Activated CD8-positive, alpha-beta memory T cell treated with anti-CD3 and anti-CD28 coated beads, Interleukin-2, amount 50 U/mL, for 4 hours (primary cell): ENCODE results near the gene FBXO5.
A peak's percentile ranks its signal among the peaks of the same experiment; 100 is the strongest.
"Not testable (repeated sequence)": the region's sequence is repeated elsewhere in the genome, so short reads cannot be mapped to it uniquely, and the experiment has no call there.

Source experiments
- DNase-seq: peaks from one replicate; pipeline ENCODE4 v3.0.0-alpha.2; 2020

FBXO5 gene, protein sequence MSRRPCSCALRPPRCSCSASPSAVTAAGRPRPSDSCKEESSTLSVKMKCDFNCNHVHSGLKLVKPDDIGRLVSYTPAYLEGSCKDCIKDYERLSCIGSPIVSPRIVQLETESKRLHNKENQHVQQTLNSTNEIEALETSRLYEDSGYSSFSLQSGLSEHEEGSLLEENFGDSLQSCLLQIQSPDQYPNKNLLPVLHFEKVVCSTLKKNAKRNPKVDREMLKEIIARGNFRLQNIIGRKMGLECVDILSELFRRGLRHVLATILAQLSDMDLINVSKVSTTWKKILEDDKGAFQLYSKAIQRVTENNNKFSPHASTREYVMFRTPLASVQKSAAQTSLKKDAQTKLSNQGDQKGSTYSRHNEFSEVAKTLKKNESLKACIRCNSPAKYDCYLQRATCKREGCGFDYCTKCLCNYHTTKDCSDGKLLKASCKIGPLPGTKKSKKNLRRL

DNA sequence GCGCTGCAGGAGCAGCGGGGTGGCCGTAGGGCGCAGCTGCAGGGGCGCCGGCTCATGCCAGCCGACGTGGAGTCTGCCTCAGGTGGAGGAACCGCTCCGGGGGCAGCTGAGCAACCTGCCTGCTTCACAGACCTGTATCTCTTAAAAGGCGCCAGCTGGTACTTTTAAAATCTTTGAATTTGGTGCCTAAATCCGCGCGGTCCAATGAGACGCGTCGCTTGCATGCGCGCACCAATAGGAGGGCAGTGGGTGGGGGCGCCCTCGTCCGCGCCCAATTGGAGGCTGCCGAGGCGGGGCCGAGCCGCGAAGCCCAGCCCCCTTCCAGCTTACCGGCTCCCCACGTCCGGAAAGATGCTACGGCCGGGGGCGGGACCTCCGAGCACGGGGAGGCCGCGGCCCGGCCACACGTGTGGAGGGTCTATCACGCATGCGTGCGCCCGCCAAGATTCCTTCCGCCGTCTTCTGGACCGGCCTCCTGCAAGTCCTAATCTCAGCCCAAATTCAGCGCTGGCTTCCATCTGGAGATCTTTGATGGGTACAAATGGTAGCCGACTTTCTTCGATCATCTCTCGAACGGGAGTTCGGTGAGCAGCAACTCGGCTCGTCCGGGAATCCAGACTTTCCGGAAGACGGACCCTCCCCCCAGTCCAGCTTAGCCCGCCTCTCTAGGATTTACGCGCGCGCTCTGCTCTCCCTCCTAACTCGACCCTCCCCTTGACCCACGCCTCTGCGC is at the start of gene FBXO5:
Gene FBXO5, minus strand, starts transcription at position 138 of the 733 bp plus-strand sequence. Its CDS starts 82 bp downstream, at position 56.
- peak; percentile 97 for DNase-seq

DNA sequence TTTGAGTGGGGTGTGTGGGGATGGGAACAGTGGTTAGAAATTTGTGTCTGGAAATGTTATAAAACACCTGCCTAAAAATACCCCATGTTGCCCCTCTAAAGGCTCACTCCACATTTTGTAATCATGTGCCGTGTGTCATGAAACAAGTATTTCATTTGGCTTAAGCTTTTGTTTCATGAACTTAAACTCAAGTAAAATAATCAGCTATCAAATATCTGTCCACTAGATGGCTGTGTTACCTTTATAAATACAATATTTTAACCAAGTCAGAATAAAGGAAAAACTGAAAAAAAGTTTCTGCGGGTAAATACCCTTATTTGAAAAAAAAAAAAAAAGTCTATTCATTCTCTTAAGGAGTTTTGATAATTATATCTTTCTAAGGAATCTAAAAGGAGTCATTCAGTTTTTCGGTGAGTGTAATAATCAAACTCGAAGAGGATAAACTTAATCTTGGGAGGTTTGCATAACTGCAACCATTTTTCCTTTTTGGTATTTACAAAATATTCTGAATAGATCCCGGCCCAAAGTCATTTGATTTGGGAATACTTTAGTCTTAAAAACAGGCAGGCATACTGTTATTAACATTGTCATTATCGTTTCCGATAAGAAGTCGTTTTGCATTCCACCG is 49.5 kb upstream of the FBXO5 start:
- no peak for DNase-seq

DNA sequence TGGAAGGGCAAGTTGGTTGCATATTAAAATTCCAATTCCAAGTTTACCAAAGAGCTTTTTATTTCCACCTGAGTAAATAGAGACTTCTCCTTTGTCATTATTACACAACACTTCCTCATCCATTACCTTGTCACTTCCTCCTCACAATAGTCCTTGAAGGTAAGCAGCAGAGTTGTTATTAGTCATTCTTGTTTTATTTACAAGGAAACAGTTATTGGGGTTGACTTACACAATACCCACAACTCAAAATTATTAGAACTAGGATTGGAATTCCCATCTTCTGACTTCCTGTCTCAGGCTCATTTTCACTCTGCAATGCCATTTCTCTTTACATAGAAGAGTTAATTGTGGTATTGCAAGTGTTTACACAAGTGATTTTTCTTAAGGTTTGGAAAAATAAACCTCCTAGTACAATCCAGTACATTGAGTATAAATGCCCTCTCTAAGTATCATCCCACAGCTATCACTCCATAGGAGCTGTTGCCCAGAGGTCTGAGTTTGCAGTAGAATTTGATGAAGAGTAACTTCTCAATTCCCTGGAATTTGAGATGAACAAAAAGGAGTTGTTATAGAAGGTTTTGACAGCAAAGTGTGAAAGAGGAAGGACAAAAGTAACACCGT is 48.6 kb upstream of the FBXO5 start:
- DNase-seq, result no peak

DNA sequence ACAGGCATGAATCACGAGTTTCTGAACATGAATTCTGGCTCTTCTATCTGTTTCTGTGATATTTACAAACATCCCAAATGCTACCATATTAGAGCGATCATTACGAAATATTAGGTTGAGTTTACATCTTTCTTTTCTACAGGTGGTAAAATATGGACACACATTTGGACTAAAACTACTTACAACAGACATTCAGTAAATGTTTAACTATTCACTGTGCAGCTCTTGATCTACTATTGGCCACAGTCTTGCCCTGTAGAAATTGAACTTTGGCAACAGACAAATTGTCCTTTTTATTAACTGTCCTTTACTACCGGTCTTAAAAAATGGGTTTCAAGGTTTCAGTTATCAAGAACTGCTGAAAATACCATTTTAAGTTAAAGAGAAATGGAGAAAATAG is 46.1 kb upstream of the FBXO5 start:
- no peak for DNase-seq

DNA sequence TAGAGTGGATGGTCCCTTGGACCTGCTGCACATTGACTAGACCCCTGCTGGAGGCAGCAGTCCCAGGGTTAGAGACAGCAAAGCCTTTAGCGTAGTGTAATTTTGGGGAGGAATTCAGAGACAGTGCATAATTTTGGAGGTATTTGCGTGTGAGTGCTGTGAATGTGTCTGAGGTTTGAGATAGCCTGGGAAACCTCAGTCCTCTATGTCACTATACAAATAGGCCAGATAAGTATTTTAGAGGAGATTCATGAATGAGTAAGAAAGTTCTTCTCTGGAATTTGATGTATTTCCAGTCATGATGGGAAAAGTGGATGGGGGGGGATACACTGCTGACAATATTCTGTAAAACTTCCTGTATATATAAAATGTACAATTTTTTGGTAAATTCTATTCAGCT is 45.4 kb upstream of the FBXO5 start:
- no peak for DNase-seq

DNA sequence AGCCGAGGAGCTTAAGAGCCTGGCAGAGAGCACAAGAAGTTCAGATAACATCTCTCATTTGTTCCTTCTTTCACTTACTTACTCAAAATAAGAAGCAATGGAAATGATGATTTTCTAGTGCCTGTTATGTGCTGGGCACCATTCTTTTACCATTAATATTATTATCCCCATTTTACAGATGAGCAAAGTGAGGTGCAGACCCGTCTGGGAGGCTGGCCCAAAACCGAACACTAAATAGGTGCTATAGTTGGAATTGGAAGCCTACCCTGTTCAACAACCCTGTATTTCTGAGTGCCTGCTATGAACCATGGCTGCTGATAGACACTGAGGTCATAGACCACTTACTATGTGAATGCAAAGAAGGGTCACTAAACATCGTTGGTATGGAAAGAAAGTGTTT is 44.6 kb upstream of the FBXO5 start:
- DNase-seq, result no peak

DNA sequence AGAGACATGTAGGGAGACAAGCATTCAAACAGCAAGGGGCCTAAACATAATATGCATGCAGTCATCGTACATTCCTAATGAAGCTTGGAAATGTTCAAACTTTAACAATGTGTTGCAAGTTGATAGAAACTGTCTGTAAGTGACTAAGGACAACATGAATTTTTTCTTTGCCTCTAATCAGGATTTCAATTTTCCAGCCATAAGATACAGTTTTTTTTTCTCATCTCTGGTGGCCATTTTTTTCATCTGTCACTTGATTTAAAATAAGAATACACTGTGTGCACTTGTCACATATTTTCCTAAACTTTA is 41.8 kb upstream of the FBXO5 start:
- DNase-seq, result no peak

DNA sequence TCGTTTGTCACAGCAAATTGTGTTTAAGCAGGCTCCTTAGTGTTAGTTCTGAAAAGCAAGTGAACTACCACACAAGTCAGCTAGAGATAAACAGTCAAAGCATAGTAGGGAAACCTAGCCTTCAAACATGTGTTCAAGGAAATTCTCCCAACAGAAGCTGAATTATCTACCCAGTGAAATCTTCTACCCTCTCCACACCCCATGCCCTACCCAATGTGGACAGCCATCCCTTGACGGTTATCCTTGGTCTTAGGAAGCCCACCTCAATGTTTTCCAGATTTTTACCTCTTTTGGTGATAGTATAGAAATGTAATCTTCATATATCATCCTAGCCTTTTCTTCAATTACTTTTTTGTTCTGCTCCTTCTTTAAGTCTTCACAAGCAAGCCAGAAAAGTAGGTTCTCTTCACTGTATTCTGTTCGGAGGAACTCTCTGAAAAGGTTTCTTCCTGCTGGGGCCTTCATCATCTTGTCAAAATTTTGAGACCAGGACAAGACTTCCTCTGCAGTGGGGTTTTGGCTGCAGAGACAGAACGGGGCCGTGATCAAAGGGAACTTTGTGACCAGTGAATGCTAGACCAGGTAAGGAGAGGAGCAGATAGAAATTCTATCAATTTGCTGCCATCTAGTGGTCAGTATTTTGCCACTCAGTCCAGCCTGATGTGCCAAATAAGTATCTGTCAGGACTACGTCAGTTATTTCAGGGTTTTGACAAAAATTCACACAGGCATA is 41.3 kb upstream of the FBXO5 start:
- peak; percentile 32 for DNase-seq

DNA sequence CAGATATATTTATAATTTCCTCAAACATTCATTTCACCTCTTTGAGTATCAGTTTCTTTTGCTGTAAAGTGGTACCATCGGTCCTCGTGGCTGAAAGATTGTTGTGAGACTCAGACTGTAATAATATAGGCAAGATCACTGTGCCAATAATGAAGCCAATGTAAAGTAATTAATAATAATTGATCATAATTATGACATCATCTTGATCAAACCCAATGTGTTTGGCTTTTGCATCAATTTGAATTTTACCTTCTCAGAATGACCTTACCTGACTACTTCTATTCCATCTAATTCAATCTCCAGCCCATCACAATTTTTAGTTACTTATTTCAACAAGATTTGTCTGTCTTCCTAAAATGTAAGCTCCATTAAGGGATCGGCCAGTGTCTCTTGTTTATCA is 35.5 kb upstream of the FBXO5 start:
- DNase-seq, result no peak

DNA sequence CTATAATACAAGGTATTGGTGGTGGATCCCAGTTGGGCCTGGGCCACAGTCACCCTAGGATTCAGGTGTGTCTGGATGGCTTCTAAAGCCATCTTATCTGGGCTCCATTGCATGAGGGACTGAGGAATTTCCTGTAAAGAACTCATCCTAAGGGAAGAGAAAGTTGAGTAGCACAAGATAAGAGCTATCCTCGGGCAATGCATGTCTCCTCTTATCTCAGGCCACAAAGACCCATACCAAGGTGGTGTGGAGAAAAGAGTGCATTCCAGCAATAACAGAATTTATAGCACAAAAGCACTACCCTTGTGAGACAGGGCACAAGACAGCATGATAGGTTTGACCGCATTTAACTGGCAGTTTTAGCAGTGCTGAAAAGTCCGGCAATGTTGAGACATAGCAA is 34.0 kb upstream of the FBXO5 start:
- no peak for DNase-seq

DNA sequence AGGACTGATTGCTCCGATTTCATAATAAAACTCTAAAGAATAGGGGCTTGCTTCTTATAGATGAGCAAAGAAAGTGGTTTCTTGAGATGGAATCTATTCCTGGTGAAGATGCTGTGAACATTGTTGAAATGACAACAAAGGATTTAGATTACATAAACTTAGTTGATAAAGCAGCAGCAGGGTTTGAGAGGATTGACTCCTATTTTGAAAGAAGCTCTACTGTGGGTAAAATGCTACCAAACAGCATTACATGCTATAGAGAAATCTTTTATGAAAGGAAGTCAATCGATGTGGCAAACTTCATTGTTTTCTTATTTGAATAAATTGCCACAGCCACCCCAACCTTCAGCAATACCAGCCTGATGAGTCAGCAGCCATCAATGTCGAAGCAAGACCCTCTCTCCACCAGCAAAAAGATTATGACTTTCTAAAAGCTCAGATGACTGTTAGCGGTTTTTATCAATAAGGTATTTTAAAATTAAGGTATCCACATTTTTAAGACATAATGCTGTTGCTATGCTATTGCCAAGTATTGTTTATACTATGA is 32.3 kb upstream of the FBXO5 start:
- DNase-seq, result no peak

DNA sequence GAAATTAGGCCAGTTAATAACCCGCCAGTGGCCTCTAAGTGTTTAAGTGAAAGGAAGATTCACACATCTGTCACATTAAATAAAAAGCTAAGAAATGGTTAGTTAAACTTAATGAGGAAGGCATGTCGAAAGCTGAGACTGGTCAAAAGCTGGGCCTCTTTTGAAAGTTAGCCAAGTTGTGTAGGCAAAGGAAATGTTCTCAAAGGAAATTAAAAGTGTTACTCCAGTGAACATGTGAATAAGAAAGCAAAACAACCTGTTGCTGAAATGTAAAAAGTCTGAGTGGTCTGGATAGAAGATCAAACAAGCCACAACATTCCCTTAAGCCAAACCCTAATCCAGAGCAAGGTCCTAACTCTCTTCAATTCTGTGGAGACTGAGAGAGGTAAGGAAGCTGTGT is 30.6 kb upstream of the FBXO5 start:
- DNase-seq, result no peak

DNA sequence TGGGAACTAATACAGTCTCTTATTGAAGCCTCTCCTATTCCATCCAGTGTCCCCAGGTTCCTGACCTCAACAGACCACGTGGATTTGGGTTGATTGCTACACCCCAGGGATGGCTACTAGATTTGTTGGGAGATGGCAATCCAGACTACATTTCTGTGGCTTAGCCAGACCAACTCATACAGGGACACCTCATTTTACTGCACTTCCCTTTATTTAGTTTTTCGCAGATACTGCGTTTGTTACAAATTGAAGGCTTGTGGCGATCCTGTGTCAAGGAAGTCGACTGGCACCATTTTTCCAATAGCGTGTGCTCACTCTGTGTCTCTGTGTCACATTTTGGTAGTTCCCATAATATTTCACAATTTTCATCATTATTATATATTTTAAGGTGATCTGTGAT is 30.0 kb upstream of the FBXO5 start:
- no peak for DNase-seq

DNA sequence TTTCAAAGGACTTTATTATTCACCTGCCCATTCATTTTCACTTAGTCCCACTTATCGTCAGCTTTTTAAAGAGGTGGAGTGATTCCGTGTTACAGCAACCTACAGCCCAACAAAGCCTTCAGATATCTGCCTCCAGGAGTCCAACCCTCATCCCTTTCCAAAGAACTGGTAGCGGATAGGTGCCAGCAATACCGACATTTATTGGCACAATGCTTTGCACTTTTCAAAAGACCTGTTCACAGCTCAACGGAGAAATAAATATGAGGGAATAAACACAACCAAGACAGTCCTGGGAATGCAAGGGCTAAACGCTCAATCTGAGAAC is 20.5 kb upstream of the FBXO5 start:
- DNase-seq, result no peak

DNA sequence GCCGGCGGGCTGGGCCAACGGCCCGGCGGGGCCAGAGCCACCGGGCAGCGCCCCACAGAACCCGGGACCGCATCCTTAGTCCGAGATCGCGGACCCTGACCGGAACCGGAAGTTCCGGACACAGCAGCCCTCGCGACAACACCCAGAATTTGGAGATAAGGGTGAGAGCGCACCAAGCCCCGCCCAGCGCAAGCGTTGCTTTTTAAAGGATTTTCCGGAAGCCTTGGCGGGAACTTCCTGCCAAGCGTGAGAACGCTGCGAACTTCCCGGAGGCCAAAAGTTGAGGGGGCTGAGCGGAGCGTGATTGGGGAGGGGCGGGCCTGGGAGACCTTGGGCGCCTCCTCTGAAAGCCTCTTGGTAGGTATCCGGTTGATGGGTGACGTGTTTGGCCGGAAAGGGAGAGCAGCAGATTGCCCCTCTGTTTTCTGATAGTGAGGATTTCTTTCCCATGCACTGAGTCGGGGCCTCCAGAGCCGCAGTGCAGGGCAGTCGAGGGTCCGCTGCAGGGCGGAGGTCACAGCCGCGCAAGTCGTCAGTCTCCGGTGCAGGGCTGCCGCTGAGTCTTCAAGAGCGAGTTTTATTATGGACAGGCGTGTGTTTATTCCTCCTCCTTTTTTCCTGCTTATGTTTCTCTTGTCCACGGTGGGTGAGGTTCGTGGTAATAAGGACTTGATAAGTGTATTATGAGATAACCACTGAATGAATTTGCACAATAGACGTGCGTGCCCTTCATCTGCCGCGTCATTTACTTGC is 19.9 kb upstream of the FBXO5 start, which contains the start of gene MTRF1L:
Gene MTRF1L, minus strand, starts transcription at position 97 of the 753 bp plus-strand sequence. Its CDS starts 24 bp downstream, at position 73.
- peak; percentile 84 for DNase-seq

DNA sequence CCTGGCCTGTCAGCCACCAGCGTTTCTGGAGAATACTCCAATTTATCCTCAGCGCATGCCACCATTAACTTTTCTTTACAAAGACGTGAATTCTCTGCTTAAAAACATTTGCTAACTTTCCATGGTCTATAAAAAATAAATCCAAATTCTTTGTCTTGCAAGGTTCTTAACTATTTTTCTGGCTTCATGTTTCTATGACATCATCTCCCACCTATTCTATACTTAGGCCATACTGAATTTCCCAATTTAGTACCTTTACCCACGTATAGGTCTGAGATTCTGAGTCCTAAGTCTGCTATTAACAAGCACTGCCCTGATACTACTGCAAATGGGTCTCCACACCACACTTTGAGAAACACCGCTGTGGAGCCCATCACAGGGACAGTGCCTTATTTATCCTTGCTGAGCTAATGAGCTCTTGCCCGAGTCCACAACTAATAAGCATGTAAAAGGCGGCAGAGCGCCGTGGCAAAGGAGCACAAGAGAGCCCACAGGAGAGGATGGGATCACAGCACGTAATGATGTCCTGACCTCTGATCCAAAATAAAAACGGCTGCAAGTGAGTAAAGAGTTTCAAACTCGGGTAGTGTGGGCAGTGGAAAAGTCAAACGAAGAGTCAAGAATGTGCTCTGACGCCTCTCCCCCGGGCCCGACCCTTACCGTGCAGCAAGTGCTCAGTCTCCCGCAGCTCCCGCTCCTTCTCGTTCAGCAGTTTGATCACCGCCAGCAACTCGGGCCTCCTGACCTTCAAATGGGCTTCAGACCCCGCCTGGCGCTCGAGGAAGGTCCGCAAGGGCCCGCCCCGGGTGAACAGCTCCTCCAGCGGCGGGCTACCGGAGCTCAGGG is 19.1 kb upstream of the FBXO5 start:
- DNase-seq, result no peak

DNA sequence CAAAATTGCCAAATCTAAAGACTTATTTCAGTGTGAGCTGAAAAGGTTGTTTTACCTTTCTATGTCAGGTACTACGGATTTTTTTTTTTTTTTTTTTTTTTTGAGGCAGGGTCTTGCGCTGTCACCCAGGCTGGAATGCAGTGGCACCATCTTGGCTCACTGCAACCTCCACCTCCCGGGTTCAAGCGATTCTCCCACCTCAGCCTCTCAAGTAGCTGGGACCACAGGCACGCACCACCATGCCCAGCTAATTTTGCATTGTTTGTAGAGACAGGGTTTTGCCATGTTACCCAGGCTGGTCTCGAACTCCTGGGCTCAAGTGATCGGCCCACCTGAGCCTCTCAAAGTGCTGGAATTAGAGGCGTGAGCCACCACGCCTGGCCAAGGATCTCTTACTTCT is 17.9 kb upstream of the FBXO5 start:
- DNase-seq, result not testable (repeated sequence)

DNA sequence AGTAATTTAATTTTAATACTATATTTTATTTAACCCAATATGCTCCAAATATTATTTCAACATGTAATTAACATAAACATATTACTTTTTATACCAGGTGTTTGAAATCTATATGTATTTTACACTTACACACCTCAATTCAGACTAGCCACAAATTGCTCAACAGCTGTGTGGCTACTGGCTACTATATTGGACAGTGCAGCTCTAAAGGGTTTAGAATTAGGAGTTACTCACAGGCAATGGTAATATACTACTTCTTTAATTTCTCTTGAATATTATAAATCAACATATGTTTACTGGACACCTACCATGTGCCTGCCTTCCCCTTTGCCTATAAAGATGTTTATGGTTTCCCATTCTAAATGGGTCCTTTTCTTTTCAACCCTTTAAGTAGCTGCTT is 17.4 kb upstream of the FBXO5 start:
- no peak for DNase-seq

DNA sequence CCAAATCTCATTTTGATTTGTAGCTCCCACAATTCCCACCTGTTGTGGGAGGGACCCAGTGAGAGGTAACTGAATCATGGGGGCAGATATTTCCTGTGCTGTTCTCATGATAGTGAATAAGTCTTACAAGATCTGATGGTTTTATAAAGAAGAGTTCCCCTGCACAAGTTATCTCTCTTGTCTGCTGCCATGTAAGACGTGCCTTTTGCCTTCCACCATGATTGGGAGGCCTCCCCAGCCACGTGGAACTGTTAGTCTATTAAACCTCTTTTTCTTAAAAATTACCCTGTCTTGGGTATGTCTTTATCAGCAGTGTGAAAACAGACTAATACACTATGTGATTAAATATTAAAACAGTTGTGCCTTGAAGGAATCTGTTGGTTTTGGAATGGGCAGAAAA is 16.7 kb upstream of the FBXO5 start:
- not testable (repeated sequence) for DNase-seq

DNA sequence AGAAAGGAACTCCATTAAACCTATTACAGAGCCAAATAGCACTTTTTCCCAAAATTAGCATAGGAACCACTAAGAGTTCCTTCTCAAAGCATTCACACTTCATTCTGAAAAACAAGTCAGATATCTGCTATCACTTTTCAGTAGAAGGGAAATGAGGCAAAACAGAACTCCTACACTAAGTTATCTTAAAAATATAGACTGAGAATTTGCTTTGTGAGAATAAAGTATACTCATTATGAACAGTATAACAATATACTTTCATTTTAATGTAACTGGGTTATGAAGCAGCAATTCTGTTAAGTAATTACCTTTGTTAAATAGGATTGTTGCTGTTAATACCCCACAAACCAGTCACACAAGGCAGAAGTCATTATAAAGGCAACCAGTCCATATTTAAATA is 11.0 kb upstream of the FBXO5 start:
- no peak for DNase-seq

DNA sequence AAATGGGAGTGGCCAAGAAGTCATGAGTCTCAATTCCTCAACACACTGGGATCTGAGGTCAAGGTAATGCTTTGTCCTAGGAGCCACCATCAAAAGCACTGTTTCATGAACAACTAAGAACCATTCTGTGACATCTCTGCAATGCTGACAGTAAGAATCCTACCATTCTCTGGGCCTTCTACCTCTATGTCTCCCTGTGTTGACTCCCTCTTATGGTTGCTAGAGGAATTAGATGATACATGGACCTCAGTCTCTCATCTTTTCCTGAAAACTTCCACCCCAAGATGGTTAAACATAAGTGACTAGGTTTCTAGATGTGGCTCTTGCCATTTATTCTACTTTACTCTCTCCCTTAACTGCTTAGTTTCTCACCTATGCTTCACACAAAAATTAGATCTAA is 10.6 kb upstream of the FBXO5 start:
- no peak for DNase-seq
